HG03159 (cell line): ENCODE data around the gene ALCAM.

Source experiments
- ATAC-seq: cut with Tn5 transposase; IDR thresholded peaks from one replicate; pipeline ENCODE4 v1.9.1; 2021; ENCODE audit warnings: mild to moderate bottlenecking, moderate library complexity; ENCODE audit not compliant: unreplicated experiment

The ALCAM gene

DNA sequence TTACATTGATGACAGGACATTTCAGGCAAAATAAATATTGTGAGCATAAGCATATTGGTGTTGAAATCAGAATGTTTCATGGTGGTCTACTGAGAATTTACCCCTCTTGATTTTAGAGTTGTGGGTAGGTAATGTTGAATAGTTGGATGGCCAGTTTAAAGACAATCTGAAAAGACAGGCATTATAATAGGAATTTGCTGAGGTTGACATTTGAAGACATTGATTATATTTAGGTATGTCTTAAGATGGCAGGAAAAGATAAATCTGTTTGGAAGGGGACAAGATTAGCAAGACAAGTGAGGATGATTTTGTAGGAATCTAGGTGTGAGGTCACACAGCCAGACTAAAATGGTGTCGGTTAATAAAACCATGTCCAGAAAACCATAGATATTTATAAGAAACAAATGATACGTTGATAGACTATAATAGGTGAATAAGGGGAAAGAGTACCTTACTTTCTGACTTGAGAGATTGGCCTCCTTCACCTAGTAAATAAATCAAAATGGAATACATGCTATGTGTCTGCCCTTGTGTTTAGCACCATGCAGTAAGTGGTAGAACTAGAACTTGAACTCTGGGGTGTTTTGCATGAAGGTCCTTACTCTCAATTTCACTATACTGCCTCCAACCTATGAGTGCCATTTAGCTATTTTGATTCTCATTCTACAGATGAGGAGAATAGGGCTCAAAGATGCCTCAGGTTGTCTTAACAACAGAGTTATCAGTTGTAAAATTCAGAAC lies 57.9 kb downstream of the ALCAM start:
- no peak for ATAC-seq

DNA sequence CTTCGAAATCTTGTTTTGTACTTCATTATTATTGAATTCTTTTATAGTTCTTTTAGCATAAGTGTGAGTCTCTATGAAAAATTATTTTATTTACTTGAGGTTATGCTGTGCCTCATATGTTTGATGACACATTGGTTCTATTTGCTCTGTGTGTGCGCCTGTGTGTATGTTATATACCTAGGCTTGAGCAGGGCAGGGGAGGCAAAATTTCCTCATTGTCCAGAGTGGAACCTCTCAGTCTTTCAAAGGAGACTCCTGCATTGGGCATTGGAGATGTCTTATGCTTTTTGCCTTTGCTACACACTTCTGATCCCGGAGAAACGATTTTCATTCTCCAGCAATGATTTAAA lies 58.4 kb downstream of the ALCAM start:
- no peak for ATAC-seq

DNA sequence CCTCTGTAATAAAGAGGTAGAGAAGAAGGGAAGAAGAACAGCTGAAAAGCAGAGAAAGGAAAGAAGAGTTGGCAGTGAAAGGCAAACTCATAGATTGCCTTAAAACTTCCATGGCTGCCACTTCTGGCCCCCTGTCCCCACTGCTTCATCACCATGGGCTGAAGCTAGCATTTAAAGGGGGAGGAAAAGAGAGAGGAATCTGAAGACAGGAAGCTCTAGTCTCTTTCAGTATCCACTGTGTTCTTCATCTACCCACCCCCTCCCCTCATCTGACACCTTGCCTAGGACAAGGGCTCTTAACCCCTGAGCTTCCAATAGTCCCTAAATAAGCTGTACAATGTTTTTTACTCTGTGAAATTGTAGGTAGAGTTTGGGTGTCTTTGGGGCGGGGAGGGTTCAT lies 60.6 kb downstream of the ALCAM start:
- ATAC-seq, result no peak

DNA sequence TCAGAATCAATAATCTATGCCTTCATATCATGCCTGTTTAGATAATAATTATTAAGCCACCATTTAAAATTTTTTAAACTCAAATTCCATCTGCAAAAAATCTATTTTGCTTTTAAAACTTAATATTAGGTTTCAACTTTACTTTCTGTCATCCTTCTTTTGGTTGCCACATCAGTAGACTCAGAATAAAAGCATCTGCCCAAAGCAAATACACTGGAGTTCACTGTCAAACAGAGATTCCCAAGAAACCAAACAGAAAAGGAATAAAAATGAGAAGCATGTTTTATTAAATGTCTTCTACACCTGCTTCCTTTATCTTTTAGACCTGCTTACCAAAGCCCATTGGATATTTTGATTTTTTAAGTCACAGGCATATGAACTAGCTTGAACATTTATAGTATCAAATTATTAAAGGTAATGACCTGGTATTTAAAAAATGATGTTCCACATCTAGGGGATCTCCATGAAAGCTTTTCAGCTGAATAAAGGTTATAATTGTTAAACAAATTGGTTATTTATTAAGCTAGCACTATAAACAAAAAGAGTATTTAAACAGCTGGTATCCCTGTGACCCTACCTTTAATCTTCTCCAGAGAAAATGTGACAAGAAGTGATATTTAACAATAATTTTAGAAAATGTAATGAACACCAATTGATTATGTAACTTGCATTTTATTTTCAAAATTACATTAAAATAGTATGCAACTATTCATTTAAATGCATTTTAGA lies 62.5 kb downstream of the ALCAM start:
- ATAC-seq, result no peak

DNA sequence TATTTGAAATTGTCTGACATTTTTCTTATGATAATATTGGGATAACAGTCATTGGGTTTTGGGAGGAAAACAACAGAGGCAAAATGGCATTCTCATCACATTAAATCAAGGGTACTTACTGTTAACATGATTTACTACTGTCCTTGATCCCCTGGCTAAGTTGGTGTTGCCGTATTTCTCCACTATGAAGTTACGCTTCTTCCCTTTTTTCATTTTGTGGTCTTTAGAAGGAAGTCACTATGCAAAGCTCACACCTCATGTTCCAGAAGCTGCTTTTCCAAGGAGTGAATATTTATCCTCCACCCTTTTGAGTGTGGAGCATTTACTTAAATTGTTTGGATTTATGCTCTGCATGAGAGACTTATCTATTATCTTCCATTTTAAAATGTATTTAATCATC lies 63.7 kb downstream of the ALCAM start:
- no peak for ATAC-seq

DNA sequence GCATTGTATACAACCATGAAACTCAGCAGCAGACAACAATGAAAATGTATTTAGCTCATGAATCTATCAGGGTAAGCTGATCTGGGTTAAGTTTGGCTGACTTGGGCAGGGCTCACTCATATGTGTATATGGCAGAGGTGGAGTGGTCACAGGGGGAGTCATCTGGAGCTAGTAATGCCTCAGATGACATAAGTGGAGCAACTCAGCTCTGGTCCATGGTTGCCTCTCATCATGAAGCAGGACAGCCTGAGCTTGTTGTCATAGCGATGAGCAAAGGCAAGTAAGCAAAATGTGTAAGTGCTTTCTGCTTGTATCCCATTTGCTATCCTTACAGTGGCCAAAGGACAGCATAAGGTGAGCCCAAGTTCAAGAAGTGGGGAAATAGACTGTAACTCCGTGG lies 64.5 kb downstream of the ALCAM start:
- no peak for ATAC-seq

DNA sequence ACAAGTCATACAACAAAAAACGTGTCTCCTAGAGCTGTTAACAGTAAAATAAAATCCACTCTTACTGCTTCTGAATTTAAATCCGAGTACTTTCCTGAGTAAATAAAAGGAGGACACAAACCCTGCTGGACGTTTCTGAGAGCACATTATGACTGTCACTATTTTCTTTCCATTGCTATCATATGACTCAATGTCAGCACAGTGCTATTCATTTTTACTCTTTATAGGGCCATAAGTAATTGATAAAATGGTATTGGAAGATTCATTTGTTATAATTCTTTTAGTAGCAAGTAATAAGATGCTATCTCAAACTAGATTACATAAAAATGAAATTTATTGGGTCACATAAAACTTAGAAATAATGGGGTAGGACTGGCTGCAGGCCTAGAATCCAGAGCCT lies 68.6 kb downstream of the ALCAM start:
- no peak for ATAC-seq

DNA sequence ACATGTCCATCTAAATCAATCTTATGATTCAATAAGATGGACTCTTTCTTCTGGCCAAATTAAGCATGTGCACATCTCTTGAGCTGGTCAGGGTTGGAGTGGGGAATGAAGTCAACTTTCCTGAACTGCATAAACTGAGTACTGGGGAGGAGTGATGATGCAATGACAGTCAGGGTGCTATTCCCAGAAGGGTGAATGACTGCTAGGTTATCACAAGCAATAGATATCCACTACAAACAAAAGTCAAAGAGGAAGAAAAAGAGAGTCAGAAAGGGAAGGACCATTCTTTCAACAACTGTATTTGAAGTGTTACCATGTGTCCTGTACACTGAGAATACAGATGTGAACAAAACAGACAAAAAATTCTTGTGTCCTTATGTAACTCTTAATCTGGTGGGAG lies 70.0 kb downstream of the ALCAM start:
- ATAC-seq, result no peak

DNA sequence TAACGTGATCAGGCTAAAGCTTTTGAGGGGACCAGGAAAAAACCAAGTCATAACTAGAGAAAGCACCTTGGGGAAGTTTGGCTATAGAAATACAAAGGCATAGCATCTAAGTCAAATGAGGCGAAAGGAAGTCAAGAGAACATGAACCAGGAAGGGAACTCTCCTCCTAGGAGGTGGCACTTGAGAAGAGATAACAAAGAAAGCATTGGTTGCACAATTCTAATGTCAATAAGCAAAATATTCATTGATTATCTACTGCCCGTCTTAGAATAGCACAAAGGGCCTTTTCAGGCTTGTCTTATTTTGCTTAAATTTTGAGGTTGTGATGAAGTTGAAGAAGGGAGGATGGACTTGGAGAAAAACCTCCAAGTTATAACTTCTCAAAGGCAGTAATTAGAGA lies 73.4 kb downstream of the ALCAM start:
- no peak for ATAC-seq

DNA sequence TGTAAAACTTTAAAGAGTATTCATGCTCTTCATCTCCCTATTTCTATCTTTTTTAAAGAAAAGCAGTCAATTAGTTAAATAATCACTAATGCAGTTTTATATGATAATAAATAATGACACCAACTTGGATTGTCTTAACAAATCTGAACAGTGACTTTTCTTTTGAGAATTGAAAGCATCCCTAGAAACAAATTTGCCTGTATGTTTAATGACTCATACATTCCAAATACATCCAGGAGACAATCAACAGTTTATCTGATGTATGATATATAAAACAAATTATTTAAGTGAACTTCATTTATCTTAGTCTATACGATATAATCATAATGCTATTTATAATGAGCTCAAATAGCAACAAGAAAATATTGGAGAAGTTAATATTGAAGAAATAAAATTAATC lies 78.0 kb downstream of the ALCAM start:
- ATAC-seq, result no peak

DNA sequence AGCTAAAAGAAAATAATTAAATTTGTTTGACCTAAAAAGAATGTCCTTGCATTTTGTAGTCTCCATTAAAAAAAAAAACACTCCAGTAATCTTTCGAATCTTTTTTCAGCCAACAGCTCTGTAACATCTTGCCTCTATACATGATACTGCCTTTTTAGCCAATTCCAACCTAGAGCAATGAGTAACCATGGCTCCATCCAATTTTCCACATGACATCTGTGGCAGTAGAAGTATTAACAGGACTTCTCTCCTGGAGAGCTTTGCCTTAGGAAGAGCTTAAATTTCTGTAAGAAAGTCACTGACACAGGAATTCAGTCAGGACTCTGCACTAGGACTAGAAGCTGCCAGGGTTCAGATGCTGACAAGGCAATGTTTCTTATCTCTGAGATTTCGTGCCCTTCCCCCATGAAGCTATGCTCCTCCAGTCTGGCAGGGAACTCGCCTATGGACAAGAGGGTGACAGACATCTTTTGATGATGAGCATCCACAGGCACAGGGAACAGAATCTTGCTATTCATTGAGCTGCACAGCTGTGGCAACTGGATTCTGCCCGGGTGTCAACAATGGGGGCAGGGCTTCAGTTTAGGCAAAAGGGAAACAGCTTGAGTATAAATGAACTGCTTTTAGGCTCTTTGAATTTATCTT lies 81.8 kb downstream of the ALCAM start:
- ATAC-seq, result no peak

DNA sequence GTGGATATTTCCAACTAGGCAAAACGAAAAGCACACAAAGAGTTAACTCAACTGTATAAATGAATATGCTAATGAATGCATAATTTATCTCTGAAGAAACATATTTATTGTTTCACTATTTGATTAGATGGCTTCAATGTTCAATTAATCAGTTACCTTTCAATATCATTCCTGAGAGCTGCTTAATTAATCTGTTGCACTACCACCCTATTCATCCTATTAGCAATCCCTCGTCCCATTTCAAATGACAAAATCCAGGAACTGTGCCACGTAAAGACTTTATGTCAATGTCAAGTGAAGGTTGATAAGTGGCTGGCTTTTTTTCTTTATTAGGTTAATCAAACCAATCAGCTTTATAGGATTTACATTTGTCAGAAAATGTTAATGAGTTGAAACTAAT lies 82.7 kb downstream of the ALCAM start:
- no peak for ATAC-seq

DNA sequence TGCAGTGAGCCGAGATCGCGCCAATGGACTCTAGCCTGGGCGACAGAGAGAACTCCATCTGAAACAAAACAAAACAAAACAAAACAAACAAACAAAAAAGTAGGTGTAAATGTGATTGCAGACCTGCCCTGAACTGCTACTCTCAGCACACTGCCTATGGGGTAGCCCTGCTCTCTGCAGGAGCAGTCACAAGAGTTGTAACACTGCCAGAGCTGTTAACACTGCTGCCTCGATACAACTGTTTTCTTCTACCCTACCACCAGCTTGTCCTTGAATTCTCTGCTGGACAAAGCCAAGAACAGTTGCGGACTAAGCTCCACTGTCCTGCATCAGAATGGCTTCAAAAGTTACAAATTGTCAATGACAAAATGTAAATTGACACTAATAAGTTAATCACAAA lies 89.3 kb downstream of the ALCAM start:
- ATAC-seq, result no peak

DNA sequence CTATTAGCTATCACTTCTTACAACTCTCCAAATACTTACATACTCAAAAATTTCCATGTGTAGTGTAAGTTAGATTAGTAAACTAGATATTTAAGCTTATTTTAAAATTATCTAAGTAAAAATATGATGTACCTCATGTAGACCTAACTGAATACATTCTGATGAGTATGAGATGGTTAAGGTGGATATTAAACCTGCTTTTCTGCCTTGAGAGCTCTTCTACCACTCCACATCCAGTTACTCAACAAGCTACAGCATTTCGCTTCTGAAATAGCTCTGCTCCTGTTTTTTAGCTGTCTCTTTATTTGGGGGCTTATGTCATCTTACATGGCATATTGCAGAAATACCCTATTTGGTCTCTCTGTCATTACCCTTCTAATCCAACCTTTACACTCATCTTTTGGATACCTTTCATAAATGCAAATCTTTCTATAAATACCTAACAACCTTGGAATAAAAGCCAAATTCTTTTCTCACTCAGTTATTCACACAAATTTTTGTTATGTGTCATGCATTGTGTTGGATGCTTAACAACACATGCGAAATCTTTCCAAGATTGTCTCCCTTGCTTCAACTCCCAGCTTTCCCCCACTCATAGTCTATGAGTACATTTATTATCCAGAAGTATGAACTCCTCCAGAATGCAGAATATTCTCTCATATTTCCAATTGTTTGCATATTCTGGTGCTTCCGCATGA lies 92.0 kb downstream of the ALCAM start:
- no peak for ATAC-seq

DNA sequence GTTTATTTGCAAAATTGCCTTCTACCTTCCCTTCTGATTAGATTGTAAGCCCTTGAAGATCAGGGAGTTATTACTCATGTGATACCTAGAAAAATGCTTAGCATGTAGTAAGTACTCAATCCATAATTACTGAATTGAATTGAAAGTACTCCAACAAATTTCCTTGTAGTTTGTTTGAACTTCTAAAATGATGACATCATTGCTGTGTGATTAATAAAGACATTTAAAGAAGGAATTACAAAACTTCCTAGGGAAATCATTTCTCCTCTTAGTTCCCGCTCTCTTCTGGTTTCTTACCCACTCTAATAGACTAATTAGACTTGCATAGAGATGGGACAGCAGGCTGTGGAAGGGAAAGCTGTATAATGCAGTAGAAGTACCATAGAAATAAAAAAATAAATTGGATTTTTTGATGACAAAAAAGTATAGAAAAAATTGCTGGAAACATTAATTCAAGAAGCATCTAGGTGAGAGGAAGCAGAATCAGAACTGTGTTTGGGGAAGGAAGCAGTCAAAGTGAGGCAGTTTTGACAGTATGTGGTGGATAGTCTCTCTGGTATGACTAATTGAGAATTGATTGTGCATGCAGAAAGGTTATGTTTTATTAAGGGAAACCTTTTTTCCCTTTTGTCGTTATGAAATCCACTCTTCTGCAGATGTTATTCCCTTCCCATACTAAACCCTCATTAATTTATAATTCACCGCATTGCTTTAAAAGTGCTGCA lies 93.0 kb downstream of the ALCAM start:
- no peak for ATAC-seq

DNA sequence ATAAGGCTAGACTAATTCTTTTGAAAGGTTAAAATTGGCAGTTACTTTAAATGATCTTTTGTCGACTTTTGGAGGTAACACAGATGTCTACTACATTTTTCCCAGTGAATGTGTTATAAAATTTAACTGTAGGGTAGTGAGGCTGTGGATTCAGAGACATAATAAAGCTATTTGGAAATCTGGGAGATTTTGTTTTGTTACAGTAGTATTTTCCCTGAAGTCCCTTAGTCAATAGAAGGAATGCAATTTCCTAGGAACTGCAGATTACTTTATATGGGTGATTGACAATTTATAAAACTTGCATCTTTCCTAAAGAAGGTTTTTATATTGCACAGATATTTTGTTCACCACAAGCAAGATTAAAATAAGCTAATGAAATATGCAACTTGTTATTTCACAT lies 96.9 kb downstream of the ALCAM start:
- ATAC-seq, result no peak

DNA sequence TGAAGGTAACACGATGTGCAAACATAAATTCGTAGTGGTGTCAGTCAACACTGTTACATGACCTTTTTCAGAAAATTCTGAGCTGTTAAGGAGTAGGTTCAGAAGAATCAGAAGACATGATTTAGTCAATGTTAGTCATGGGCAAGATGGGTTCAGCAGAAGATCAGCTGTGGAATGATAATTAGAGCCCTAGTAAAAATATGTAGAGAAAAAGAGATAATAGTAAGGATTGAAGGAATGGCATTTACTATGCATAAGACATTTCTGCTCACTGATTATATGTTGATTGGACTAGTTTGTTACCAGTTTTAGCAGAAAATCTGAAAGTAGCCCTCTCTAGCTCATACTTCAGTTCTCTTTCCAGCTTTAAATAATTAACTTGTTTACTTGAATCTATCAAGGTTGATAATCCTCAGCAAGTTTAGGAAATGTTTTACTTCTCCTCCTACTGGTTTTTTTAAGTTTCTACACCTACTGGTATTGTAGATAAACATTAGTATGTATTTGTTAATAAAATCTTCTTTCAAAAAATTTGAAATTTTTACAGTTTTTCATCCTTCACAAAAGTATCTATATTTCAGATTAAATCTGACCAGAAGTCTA lies 98.6 kb downstream of the ALCAM start:
- no peak for ATAC-seq

DNA sequence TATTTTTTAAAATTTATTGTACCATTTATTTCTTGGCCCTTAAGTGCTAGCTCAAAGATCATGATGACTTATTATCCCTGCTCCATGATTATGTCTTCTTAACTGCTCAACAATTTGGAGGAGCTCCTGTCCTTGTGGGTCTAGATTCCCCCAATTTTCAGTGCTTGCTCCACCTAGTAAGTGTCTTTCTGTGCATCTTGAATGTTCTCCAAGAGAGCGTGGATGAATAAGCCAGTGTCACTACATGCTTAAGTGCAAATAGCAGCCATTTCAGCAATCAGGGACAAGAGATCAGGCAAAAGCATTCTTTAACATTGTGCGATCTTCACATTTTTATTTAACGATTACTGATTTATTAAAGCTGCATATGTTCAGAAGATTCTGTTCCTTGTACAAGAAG lies 99.4 kb downstream of the ALCAM start:
- ATAC-seq, result no peak

DNA sequence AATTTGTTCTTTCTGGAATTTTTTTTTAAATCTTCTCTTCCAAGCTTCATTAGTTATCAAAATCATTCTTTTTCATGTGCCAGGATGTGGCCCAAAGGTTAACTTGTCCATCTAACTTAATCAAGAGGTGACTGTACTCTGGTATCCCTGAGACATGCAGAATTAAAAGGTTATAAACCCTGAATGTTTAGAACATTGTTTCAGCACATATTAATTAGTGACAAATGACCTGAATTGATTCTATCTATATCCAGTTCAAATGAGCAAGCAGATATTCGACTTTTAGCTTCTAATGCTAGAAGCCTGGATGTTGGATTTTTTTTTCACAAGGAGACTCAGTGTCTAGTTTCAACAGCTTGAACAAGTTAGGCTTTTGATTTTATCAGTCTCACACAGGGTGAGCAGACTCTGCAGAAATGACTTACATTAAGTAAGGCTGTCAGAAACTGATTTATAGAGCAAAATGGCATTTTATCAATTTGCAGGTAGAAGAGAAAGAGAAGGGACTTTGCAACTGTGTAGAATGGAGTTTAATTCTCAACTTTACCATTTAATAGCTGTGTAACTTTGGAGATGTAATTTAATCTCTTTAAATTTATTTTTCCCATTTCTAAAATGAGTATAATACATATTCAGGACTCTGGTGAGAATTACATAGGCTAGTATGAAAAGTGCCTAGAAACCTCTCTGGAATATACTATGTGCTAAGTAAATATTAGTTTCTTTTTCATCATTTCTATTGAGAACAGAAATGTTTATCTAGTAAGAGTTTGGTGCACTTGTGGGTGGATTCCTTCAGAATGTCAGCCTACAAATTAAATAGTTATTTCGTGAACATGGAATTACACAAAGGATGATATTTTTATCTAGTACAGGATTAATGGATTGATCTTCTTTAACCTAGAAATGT lies 100.0 kb downstream of the ALCAM start:
- ATAC-seq, result no peak

DNA sequence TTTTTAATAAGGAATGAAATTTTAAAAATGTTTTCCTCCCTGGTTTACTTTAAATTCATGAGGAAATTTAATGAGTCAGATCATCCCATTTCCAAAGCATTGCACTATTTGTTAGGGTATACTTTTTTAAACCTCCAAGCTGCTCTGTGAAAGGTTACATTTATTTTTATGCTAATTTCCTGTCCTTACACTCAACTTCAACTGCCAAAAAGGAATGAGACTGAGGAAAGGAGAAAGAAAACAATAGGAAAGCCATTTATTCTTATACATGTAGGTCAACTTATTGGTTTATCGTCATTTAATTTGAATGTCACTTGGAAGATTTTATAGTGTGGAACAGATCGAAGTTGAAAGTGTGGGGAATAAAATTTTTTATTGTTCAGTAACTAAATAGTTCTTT lies 104.1 kb downstream of the ALCAM start:
- no peak for ATAC-seq
